ENCODE data around the gene FAT1.

DNA sequence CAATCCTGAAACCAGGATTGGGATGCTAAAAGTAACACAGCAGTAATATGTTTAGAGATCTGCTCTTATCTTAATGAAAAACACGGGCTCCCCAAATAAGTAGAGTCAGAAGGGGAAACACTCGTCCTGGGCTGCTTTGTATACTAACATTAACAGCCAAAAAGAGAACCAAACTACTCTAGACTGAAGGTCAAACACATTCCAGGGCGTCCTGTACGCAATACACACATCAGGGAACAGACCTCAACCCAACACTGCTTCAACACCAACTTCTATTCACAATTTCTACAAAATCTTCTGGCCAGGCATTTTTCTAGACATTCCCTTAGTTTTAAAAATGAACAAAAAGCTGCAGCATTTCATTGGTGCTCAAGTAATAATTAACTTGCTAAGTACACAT lies 21.4 kb downstream of the FAT1 start:
- TF ChIP-seq POLR2AphosphoS5 (IDR thresholded peaks at IDR 0.05) (no peak), POLR2A (IDR thresholded peaks at IDR 0.05) (no peak)
- TF ChIP-seq, protein P1, sequence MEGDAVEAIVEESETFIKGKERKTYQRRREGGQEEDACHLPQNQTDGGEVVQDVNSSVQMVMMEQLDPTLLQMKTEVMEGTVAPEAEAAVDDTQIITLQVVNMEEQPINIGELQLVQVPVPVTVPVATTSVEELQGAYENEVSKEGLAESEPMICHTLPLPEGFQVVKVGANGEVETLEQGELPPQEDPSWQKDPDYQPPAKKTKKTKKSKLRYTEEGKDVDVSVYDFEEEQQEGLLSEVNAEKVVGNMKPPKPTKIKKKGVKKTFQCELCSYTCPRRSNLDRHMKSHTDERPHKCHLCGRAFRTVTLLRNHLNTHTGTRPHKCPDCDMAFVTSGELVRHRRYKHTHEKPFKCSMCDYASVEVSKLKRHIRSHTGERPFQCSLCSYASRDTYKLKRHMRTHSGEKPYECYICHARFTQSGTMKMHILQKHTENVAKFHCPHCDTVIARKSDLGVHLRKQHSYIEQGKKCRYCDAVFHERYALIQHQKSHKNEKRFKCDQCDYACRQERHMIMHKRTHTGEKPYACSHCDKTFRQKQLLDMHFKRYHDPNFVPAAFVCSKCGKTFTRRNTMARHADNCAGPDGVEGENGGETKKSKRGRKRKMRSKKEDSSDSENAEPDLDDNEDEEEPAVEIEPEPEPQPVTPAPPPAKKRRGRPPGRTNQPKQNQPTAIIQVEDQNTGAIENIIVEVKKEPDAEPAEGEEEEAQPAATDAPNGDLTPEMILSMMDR (IDR thresholded peaks at IDR 0.05), result no peak
